Transverse colon (tissue), 4 donors: ENCODE results near the gene RNF5. TPM values are rescaled to one million over a fixed set of nuclear protein-coding genes. Genes with fewer than 3 reads are reported as not detected.

Experiments
- small RNA-seq, 4 donors: library from RNA; depleted of rRNA; stranded (forward); fragments of <200 nt; gene quantifications; one replicate each; pipeline ENCODE3, GENCODE V24; 2016
- total RNA-seq, 4 donors: library from RNA; depleted of rRNA; stranded (reverse); fragments of >200 nt; gene quantifications; one replicate each; pipeline ENCODE4 v1.1.0, GENCODE V29; 2016

The RNF5 gene
- total RNA-seq, 4 donors from 2014 or later: 36.0 to 212 (median 120) TPM

Small RNA genes within 50 kb of the gene (small RNA-seq; reads per million reads assigned to genes)
- gene AL662884.1 (0 reads per million in 4 donors), gene MIR6833 (0 reads per million in 4 donors)

Other genes starting within 250 kb of the RNF5 start
- 10 to 100 TPM in 3 of 4 donors, 1 to 10 TPM in 1; 9.0 to 59.7 (median 39.6) TPM for gene CFB, start 232.3 kb upstream of the RNF5 start, total RNA-seq
- gene NELFE, start 219.4 kb upstream of the RNF5 start, total RNA-seq: 100 to 1,000 TPM in 1 of 4 donors, 10 to 100 TPM in 3; 59.2 to 114 (median 88.0) TPM
- 100 to 1,000 TPM in 1 of 4 donors, 10 to 100 TPM in 3; 52.8 to 173 (median 71.3) TPM for gene SKIC2, start 219.2 kb upstream of the RNF5 start, total RNA-seq
- 10 to 100 TPM; 17.5 to 29.9 (median 20.9) TPM for gene DXO, start 206.3 kb upstream of the RNF5 start, total RNA-seq
- 100 to 1,000 TPM in 1 of 4 donors, 10 to 100 TPM in 3; 16.9 to 210 (median 33.6) TPM for gene C4A, start 196.3 kb upstream of the RNF5 start, total RNA-seq
- gene C4B, start 163.6 kb upstream of the RNF5 start, total RNA-seq: 100 to 1,000 TPM in 1 of 4 donors, 10 to 100 TPM in 3; 20.3 to 137 (median 64.0) TPM
- gene CYP21A2, start 140.0 kb upstream of the RNF5 start, total RNA-seq: under 1 TPM in 3 of 4 donors, not detected in 1; 0.27 to 0.64 (median 0.40) TPM
- gene TNXB, start 69.1 kb upstream of the RNF5 start, total RNA-seq: 100 to 1,000 TPM in 1 of 4 donors, 10 to 100 TPM in 3; 47.7 to 205 (median 66.2) TPM
- gene ATF6B, start 50.2 kb upstream of the RNF5 start, total RNA-seq: 100 to 1,000 TPM in 2 of 4 donors, 10 to 100 TPM in 2; 59.0 to 139 (median 98.5) TPM
- gene FKBPL, start 48.1 kb upstream of the RNF5 start, total RNA-seq: 1 to 10 TPM in 2 of 4 donors, not detected in 2; 3.0 to 3.3 TPM
- 1 to 10 TPM in 2 of 4 donors, not detected in 2; 2.4 to 2.7 TPM for gene PRRT1, start 26.5 kb upstream of the RNF5 start, total RNA-seq
- 10 to 100 TPM; 13.1 to 80.0 (median 28.1) TPM for gene PPT2, start 24.3 kb upstream of the RNF5 start, total RNA-seq
- 10 to 100 TPM in 3 of 4 donors, 1 to 10 TPM in 1; 2.6 to 79.4 (median 16.2) TPM for gene EGFL8, start 13.8 kb upstream of the RNF5 start, total RNA-seq
- gene AGPAT1, start 2.3 kb upstream of the RNF5 start, total RNA-seq: 10 to 100 TPM; 17.9 to 67.2 (median 50.1) TPM
- gene AGER, start 5.8 kb downstream of the RNF5 start, total RNA-seq: 1 to 10 TPM; 1.1 to 9.0 (median 2.7) TPM
- 10 to 100 TPM; 34.4 to 87.5 (median 41.3) TPM for gene PBX2, start 11.8 kb downstream of the RNF5 start, total RNA-seq
- gene GPSM3, start 14.2 kb downstream of the RNF5 start, total RNA-seq: 1 to 10 TPM in 3 of 4 donors, under 1 TPM in 1; 1.00 to 8.6 (median 6.7) TPM
- 10 to 100 TPM in 2 of 4 donors, 1 to 10 TPM in 2; 2.6 to 24.3 (median 9.6) TPM for gene NOTCH4, start 45.7 kb downstream of the RNF5 start, total RNA-seq
- gene TSBP1, start 193.5 kb downstream of the RNF5 start, total RNA-seq: not detected
- not detected for gene BTNL2, start 228.8 kb downstream of the RNF5 start, total RNA-seq